HCT116 (cell line): ENCODE data around the gene P2RX7. TPM values are rescaled to one million over a fixed set of nuclear protein-coding genes. Genes with fewer than 3 reads are reported as not detected.

ENCODE experiments used
- ATAC-seq: fragments of 200-7000 bp; cut with Tn5 transposase; 2 replicates; pipeline ENCODE4 v1.9.1; 2020; ENCODE audit warnings: mild to moderate bottlenecking, moderate library complexity
- BruUV-seq: library from RNA; stranded (reverse); fragments of 400-500 nt; replicated peaks from 2 replicates; lab custom pipeline; 2021; lab: Mats Ljungman, UMichigan
- CTCF ChIA-PET: fragments of 300-600 bp; sonication (Branson Sonifier 250); formaldehyde crosslinking; loops from one replicate; lab custom pipeline; 2021; ENCODE audit warnings: antibody characterized with exemption; lab: Charles Lee
- POLR2A ChIA-PET: fragments of 300-600, 350-600 bp; sonication (Branson Sonifier 250); formaldehyde crosslinking; loops from one replicate; lab custom pipeline; 2021; ENCODE audit warnings: antibody characterized with exemption; lab: Charles Lee
- RAD21 ChIA-PET, 2 experiments: fragments of 300-600 bp; sonication (Branson Sonifier 250); formaldehyde crosslinking; loops; one replicate each; lab custom pipeline; 2023; ENCODE audit warnings: low total read pairs in 2 of 2; ENCODE audit not compliant: uncharacterized antibody in 2 of 2, unreplicated experiment in 2 of 2, low non-redundant PET in 1 of 2; lab: Charles Lee
- DNase-seq: peaks from one replicate; pipeline ENCODE4 v3.0.0-alpha.2; 2010; ENCODE audit warnings: low read depth, low spot score
- H2AFZ ChIP-seq: fragments of 200-600 bp; shearing (Covaris generic), sonication (generic); 2 replicates; pipeline ENCODE4 v1.6.1; 2017; ENCODE audit warnings: low read depth, mixed run types, mixed read lengths, antibody characterized with exemption, low read length; ENCODE audit not compliant: poor library complexity, severe bottlenecking
- H3K27ac ChIP-seq: 2 replicates; pipeline ENCODE4 v1.5.1; 2012; ENCODE audit warnings: low read depth, low read length
- H3K27me3 ChIP-seq: fragments of 200-600 bp; sonication (generic); 2 replicates; pipeline ENCODE4 v1.6.1; 2016; ENCODE audit warnings: mixed run types, low read length, mixed read lengths; ENCODE audit not compliant: insufficient read depth
- H3K36me3 ChIP-seq, 2 experiments: fragments of 200-500 bp in 1 of 2; fragments of 200-600 bp in 1 of 2; sonication (Bioruptor generic) in 1 of 2; sonication (generic) in 1 of 2; 2 replicates each; pipeline versions ENCODE4 v1.5.1 to v1.6.1; 2014 to 2016; ENCODE audit warnings: low read length in 2 of 2, inconsistent platforms in 1 of 2, mixed read lengths in 1 of 2, mixed run types in 1 of 2; ENCODE audit not compliant: insufficient read depth in 2 of 2, control insufficient read depth in 1 of 2
- H3K4me1 ChIP-seq, 2 experiments: fragments of 200-600 bp in 1 of 2; sonication (generic) in 1 of 2; 2 replicates each; pipeline versions ENCODE4 v1.5.1 to v1.6.1; 2012 to 2017; ENCODE audit warnings: low read length in 2 of 2, inconsistent platforms in 1 of 2, mild to moderate bottlenecking in 1 of 2, mixed read lengths in 1 of 2, mixed run types in 1 of 2, moderate library complexity in 1 of 2; ENCODE audit not compliant: insufficient read depth in 2 of 2, control insufficient read depth in 1 of 2
- H3K4me2 ChIP-seq: fragments of 200-600 bp; sonication (generic); 2 replicates; pipeline ENCODE4 v1.6.1; 2017; ENCODE audit warnings: mixed run types, low read length, mixed read lengths
- H3K4me3 ChIP-seq, 2 experiments: fragments of 200-600 bp in 1 of 2; sonication (generic) in 1 of 2; replicated peaks in 1 of 2; 2 replicates each; pipeline ENCODE4 v1.5.1; 2011 to 2016; ENCODE audit warnings: low read length in 2 of 2, control low read depth in 1 of 2, low read depth in 1 of 2, mild to moderate bottlenecking in 1 of 2, mixed read lengths in 1 of 2, mixed run types in 1 of 2
- H3K79me2 ChIP-seq: fragments of 200-600 bp; sonication (generic); 2 replicates; pipeline ENCODE4 v1.6.1; 2017; ENCODE audit warnings: mild to moderate bottlenecking, mixed run types, low read length, moderate library complexity, mixed read lengths; ENCODE audit not compliant: insufficient read depth
- H3K9ac ChIP-seq: fragments of 200-600 bp; sonication (generic); 2 replicates; pipeline ENCODE4 v1.6.1; 2016; ENCODE audit warnings: low read length, mixed read lengths
- H3K9me2 ChIP-seq: fragments of 200-600 bp; sonication (generic), shearing (Covaris generic); 2 replicates; pipeline ENCODE4 v1.6.1; 2017; ENCODE audit warnings: mixed run types, mild to moderate bottlenecking, moderate library complexity; ENCODE audit not compliant: insufficient read depth
- H3K9me3 ChIP-seq, 2 experiments: fragments of 200-500 bp in 1 of 2; fragments of 200-600 bp in 1 of 2; sonication (Bioruptor generic) in 1 of 2; sonication (generic) in 1 of 2; 2 replicates each; pipeline ENCODE4 v1.6.1; 2014 to 2017; ENCODE audit warnings: low read length in 2 of 2, mixed read lengths in 2 of 2, inconsistent platforms in 1 of 2, low read depth in 1 of 2, mild to moderate bottlenecking in 1 of 2, mixed run types in 1 of 2, moderate library complexity in 1 of 2; ENCODE audit not compliant: control insufficient read depth in 1 of 2, insufficient read depth in 1 of 2
- H4K20me1 ChIP-seq: fragments of 200-600 bp; sonication (generic), shearing (Covaris generic); 2 replicates; pipeline ENCODE4 v1.6.1; 2017; ENCODE audit warnings: mixed run types, mild to moderate bottlenecking, moderate library complexity; ENCODE audit not compliant: insufficient read depth
- ATF3 ChIP-seq: IDR thresholded peaks from 2 replicates; pipeline ENCODE4 v1.6.1; 2012
- CEBPB ChIP-seq: IDR thresholded peaks from 2 replicates; pipeline ENCODE4 v1.6.1; 2012; ENCODE audit warnings: low read depth
- EGR1 ChIP-seq: IDR thresholded peaks from 2 replicates; pipeline ENCODE4 v1.6.1; 2012; ENCODE audit warnings: low read depth
- EZH2phosphoT487 ChIP-seq: fragments of 200-600 bp; IDR thresholded peaks from 2 replicates; pipeline ENCODE4 v1.6.1; 2018; ENCODE audit warnings: antibody characterized with exemption, borderline replicate concordance
- FOSL1 ChIP-seq: IDR thresholded peaks from 2 replicates; pipeline ENCODE4 v1.6.1; 2012; ENCODE audit warnings: low read depth
- JUND ChIP-seq: IDR thresholded peaks from 2 replicates; pipeline ENCODE4 v1.6.1; 2012
- RAD21 ChIP-seq: IDR thresholded peaks from 2 replicates; pipeline ENCODE4 v1.6.1; 2012; ENCODE audit warnings: low read depth, mild to moderate bottlenecking
- YY1 ChIP-seq: IDR thresholded peaks from 2 replicates; pipeline ENCODE4 v1.6.1; 2011; ENCODE audit warnings: low read length, low read depth, moderate library complexity, mild to moderate bottlenecking; ENCODE audit not compliant: insufficient replicate concordance; ENCODE audit errors: extremely low read depth
- ZNF274 ChIP-seq: fragments of 200-500 bp; sonication (Bioruptor generic); IDR thresholded peaks from 2 replicates; pipeline ENCODE4 v1.6.1; 2014; ENCODE audit warnings: mild to moderate bottlenecking, low read depth, low read length, inconsistent platforms
- intact Hi-C: fragments of 100-400 bp; cut with micrococcal nuclease; formaldehyde crosslinking; loops from 2 replicates; pipeline ENCODE4 v1.10.0; 2022
- total RNA-seq: library from RNA; stranded (reverse); gene quantifications from one replicate; pipeline ENCODE4 v1.2.1, GENCODE V29; 2021; ENCODE audit not compliant: unreplicated experiment
- TF ChIP-seq, protein P1 (sequence below): IDR thresholded peaks from 2 replicates; pipeline ENCODE4 v1.6.1; 2012

P2RX7 gene
- total RNA-seq, 1 experiment from 2014 or later, result 1.5 TPM

DNA sequence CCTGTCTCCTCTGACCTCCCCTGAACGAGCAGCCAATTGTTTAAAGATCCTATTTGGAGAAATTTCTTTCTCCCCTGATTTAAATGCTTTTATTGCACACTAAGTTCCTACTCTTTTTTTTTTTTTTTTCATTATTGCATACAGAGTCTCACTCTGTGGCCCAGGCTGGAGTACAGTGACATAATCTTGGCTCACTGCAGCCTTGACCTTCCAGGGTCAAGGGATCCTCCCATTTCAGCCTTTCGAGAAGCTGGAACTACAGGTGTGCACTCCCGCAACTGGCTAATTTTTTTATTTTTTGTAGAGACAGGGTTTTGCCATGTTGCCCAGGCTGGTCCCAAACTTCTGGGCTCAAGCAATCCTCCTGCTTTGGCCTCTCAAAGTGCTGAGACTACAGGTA lies 5.2 kb upstream of the P2RX7 start (continued):
- TF ChIP-seq RAD21, result no peak
- no peak for TF ChIP-seq YY1
- TF ChIP-seq EGR1, result no peak
- no peak for TF ChIP-seq CEBPB
- TF ChIP-seq ATF3, result no peak
- TF ChIP-seq FOSL1, result no peak
- TF ChIP-seq ZNF274, result no peak
- no peak for TF ChIP-seq EZH2phosphoT487

GRCh38 chr12:121128908-121129810 lies 3.5 kb upstream of the P2RX7 start:
- intact Hi-C loops, result no loop called here
- Histone ChIP-seq H3K9me2 (no peaks in the 10 kb centered on the region), H3K36me3 (no peaks in the 10 kb centered on the region), H3K4me1 (peaks cover 15 to 32% of the 10 kb centered on the region in 2 experiments), H3K9me3 (no peaks in the 10 kb centered on the region), H3K4me3 (no peak overlapping the region), H2AFZ (peak overlapping the region; percentile 64), H3K79me2 (no peaks in the 10 kb centered on the region), H3K27me3 (no peaks in the 10 kb centered on the region), H4K20me1 (no peaks in the 10 kb centered on the region), H3K4me2 (no peak overlapping the region; the same call in 1 of the 2 replicates), H3K9ac (no peak overlapping the region), H3K27ac (no peak overlapping the region)
- ATAC-seq, result peak; percentile 52
- no peak for DNase-seq
- no TSS peak for BruUV-seq
- CTCF ChIA-PET, result no interaction called here
- RAD21 ChIA-PET, result interaction anchor here in 1 of 2 experiments (0.6 kb wide), 1 partner anchor 96 kb away, joined by 3 read pairs; no protein-coding TSS in a partner anchor
- POLR2A ChIA-PET, result interaction anchor here (0.6 kb wide), 1 partner anchor 11 kb away, joined by 3 read pairs; no protein-coding TSS in a partner anchor
- TF ChIP-seq EZH2phosphoT487, result no peak
- no peak for TF ChIP-seq FOSL1
- no peak for TF ChIP-seq EGR1
- TF ChIP-seq JUND, result no peak
- TF ChIP-seq, protein P1, sequence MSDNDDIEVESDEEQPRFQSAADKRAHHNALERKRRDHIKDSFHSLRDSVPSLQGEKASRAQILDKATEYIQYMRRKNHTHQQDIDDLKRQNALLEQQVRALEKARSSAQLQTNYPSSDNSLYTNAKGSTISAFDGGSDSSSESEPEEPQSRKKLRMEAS, result no peak
